Measurements from ENCODE around the gene SLC6A8.
"Not testable (repeated sequence)": the region's sequence is repeated elsewhere in the genome, so short reads cannot be mapped to it uniquely, and the experiment has no call there.

Gene SLC6A8

DNA sequence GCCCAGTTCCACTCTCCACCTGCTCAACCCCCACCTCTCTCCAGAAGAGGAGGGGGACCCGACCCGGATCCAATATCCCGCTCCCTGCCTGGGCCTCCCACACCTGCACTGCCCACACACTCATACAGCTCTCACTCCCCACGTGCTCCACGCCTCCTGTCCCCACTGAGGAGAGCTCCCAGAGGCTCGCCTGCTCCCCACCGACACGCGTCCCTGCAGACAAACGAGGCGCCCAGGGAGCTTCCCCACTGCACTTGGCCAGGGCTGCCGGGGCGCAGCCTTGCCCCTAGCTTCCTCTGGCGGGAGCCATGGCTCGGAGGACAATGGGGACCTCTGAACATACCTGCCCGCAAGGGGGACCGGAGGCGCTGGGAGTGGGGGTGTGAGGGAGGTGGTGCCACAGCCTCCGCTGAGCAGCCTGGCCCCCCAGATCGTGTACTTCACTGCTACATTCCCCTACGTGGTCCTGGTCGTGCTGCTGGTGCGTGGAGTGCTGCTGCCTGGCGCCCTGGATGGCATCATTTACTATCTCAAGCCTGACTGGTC, 5.0 kb downstream of the SLC6A8 start:
- Histone ChIP-seq H2AFZ (no peak overlapping the region), H3K79me2 (no peaks in the 10 kb centered on the region), H3K36me3 (ENCODE audit: control insufficient read depth, insufficient read depth, low read length) (no peaks in the 10 kb centered on the region), H3K27ac (no peak overlapping the region), H3K9ac (no peak overlapping the region), H3K4me3 (ENCODE audit: low read depth, low read length) (no peak overlapping the region), H3K4me1 (no peaks in the 10 kb centered on the region), H3K4me2 (ENCODE audit: low read length) (no peak overlapping the region), H3K9me3 (ENCODE audit: control insufficient read depth, low read length) (no peaks in the 10 kb centered on the region), H3K27me3 (ENCODE audit: control insufficient read depth, insufficient read depth, low read length) (no peaks in the 10 kb centered on the region)
- TF ChIP-seq, protein P1, sequence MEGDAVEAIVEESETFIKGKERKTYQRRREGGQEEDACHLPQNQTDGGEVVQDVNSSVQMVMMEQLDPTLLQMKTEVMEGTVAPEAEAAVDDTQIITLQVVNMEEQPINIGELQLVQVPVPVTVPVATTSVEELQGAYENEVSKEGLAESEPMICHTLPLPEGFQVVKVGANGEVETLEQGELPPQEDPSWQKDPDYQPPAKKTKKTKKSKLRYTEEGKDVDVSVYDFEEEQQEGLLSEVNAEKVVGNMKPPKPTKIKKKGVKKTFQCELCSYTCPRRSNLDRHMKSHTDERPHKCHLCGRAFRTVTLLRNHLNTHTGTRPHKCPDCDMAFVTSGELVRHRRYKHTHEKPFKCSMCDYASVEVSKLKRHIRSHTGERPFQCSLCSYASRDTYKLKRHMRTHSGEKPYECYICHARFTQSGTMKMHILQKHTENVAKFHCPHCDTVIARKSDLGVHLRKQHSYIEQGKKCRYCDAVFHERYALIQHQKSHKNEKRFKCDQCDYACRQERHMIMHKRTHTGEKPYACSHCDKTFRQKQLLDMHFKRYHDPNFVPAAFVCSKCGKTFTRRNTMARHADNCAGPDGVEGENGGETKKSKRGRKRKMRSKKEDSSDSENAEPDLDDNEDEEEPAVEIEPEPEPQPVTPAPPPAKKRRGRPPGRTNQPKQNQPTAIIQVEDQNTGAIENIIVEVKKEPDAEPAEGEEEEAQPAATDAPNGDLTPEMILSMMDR (IDR thresholded peaks at IDR 0.05) = no peak

DNA sequence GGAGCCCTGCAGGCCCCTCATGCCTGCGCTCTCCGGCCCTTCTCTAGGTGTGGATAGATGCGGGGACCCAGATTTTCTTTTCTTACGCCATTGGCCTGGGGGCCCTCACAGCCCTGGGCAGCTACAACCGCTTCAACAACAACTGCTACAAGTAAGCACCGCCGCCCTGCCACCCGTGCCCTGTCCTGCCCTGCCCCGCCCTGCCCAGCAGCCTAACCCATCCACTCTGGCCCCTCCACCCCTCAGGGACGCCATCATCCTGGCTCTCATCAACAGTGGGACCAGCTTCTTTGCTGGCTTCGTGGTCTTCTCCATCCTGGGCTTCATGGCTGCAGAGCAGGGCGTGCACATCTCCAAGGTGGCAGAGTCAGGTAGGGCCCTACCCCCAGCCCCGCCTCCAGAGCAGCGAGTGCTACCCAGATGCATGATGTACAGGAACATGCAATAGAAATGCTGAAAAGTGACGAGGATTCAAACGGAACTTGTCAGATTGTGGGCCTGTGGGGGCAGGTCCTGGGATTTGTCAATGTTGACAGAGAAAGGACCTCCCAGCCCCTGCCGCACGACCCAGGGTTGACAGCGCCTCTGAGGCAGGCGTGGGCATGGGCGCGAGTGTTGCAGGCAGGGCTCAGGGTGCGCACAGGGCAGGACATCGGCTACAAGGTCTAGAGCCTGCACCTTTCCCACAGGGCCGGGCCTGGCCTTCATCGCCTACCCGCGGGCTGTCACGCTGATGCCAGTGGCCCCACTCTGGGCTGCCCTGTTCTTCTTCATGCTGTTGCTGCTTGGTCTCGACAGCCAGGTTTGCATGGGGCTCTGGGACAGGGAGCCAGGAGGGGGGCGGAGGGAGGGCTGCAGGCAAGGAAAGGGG, 5.7 kb downstream of the SLC6A8 start:
- Histone ChIP-seq H3K27me3 (ENCODE audit: control insufficient read depth, insufficient read depth, low read length) (no peaks in the 10 kb centered on the region), H3K4me1 (no peaks in the 10 kb centered on the region), H3K9ac (no peak overlapping the region), H3K4me2 (ENCODE audit: low read length) (no peak overlapping the region), H3K4me3 (ENCODE audit: low read depth, low read length) (no peak overlapping the region), H2AFZ (no peak overlapping the region), H3K27ac (no peak overlapping the region), H3K36me3 (ENCODE audit: control insufficient read depth, insufficient read depth, low read length) (no peaks in the 10 kb centered on the region), H3K9me3 (ENCODE audit: control insufficient read depth, low read length) (no peaks in the 10 kb centered on the region), H3K79me2 (no peaks in the 10 kb centered on the region)
- TF ChIP-seq, protein P1 (IDR thresholded peaks at IDR 0.05) = no peak

DNA sequence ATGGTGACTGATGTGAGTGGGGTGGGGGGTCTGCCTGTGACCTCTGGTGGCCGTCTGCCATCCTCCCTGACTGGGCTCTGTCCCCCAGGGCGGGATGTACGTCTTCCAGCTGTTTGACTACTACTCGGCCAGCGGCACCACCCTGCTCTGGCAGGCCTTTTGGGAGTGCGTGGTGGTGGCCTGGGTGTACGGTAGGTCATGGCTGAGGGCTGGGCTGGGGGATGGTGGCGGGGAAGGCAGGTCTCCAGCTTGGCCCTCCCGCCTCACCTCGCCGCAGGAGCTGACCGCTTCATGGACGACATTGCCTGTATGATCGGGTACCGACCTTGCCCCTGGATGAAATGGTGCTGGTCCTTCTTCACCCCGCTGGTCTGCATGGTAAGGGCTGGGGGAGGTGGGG, 6.5 kb downstream of the SLC6A8 start:
- H3K79me2 ChIP-seq; H3K9ac ChIP-seq; H3K36me3 ChIP-seq (ENCODE audit: control insufficient read depth, insufficient read depth, low read length); H3K4me2 ChIP-seq (ENCODE audit: low read length); H2AFZ ChIP-seq; H3K27ac ChIP-seq; H3K27me3 ChIP-seq (ENCODE audit: control insufficient read depth, insufficient read depth, low read length); H3K9me3 ChIP-seq (ENCODE audit: control insufficient read depth, low read length); H3K4me3 ChIP-seq (ENCODE audit: low read depth, low read length); H3K4me1 ChIP-seq: not testable (repeated sequence)

DNA sequence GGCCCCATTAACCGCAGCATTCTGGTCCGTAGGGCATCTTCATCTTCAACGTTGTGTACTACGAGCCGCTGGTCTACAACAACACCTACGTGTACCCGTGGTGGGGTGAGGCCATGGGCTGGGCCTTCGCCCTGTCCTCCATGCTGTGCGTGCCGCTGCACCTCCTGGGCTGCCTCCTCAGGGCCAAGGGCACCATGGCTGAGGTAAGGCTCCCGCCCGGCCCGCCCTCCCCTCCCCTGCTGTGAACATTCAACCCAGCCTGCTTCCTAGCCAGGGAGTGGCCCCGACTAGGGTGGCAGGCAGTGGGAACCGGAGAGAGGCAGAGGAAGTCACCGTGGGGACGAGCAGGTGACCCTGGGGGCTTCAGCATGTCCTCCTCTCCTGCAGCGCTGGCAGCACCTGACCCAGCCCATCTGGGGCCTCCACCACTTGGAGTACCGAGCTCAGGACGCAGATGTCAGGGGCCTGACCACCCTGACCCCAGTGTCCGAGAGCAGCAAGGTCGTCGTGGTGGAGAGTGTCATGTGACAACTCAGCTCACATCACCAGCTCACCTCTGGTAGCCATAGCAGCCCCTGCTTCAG, 7.1 kb downstream of the SLC6A8 start:
- no peaks in the 10 kb centered on the region for H3K36me3 ChIP-seq (ENCODE audit: control insufficient read depth, insufficient read depth, low read length)
- H3K79me2 ChIP-seq = no peaks in the 10 kb centered on the region
- no peak overlapping the region for H3K4me3 ChIP-seq (ENCODE audit: low read depth, low read length)
- H3K27ac ChIP-seq = no peak overlapping the region
- no peaks in the 10 kb centered on the region for H3K27me3 ChIP-seq (ENCODE audit: control insufficient read depth, insufficient read depth, low read length)
- TF ChIP-seq, protein P1 (IDR thresholded peaks at IDR 0.05) = no peak
- no peak overlapping the region for H3K9ac ChIP-seq
- H3K4me1 ChIP-seq = no peaks in the 10 kb centered on the region
- H3K4me2 ChIP-seq (ENCODE audit: low read length) = no peak overlapping the region
- H2AFZ ChIP-seq = no peak overlapping the region
- H3K9me3 ChIP-seq (ENCODE audit: control insufficient read depth, low read length) = no peaks in the 10 kb centered on the region

DNA sequence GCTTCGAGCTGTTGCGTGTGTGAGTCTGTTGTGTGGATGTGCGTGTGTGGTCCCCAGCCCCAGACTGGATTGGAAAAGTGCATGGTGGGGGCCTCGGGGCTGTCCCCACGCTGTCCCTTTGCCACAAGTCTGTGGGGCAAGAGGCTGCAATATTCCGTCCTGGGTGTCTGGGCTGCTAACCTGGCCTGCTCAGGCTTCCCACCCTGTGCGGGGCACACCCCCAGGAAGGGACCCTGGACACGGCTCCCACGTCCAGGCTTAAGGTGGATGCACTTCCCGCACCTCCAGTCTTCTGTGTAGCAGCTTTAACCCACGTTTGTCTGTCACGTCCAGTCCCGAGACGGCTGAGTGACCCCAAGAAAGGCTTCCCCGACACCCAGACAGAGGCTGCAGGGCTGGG, 8.4 kb downstream of the SLC6A8 start:
- Histone ChIP-seq H3K27me3 (ENCODE audit: control insufficient read depth, insufficient read depth, low read length) (no peaks in the 10 kb centered on the region), H3K36me3 (ENCODE audit: control insufficient read depth, insufficient read depth, low read length) (no peaks in the 10 kb centered on the region), H3K4me1 (no peaks in the 10 kb centered on the region), H2AFZ (no peak overlapping the region), H3K4me3 (ENCODE audit: low read depth, low read length) (no peak overlapping the region), H3K4me2 (ENCODE audit: low read length) (no peak overlapping the region), H3K27ac (no peak overlapping the region), H3K9me3 (ENCODE audit: control insufficient read depth, low read length) (no peaks in the 10 kb centered on the region), H3K79me2 (no peaks in the 10 kb centered on the region), H3K9ac (no peak overlapping the region)
- TF ChIP-seq, protein P1 (IDR thresholded peaks at IDR 0.05) = no peak

DNA sequence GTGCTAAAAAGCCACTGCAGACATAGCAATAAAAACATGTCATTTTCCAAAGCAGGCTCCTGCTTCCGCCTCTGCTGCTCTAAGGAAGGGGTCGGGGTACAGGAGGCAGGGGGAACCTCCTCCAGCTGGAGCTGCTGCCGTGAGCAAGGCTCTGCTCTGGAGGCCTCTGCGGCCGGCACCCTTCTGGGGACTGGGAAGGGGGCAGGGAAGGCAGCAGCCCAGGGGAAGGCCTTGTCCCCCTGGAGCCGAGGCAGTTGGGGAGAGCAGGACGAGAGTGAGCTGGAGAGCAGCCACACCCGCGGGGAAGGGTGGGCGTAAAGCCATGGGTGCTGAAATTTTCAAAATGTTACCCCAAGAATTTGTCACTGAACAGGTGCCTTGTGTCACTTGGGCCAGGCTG, 8.8 kb downstream of the SLC6A8 start:
- not testable (repeated sequence) for H3K4me1 ChIP-seq; H3K36me3 ChIP-seq (ENCODE audit: control insufficient read depth, insufficient read depth, low read length); H3K4me2 ChIP-seq (ENCODE audit: low read length); H3K27me3 ChIP-seq (ENCODE audit: control insufficient read depth, insufficient read depth, low read length); H2AFZ ChIP-seq; H3K27ac ChIP-seq; H3K79me2 ChIP-seq; H3K9ac ChIP-seq; H3K9me3 ChIP-seq (ENCODE audit: control insufficient read depth, low read length); H3K4me3 ChIP-seq (ENCODE audit: low read depth, low read length)

DNA sequence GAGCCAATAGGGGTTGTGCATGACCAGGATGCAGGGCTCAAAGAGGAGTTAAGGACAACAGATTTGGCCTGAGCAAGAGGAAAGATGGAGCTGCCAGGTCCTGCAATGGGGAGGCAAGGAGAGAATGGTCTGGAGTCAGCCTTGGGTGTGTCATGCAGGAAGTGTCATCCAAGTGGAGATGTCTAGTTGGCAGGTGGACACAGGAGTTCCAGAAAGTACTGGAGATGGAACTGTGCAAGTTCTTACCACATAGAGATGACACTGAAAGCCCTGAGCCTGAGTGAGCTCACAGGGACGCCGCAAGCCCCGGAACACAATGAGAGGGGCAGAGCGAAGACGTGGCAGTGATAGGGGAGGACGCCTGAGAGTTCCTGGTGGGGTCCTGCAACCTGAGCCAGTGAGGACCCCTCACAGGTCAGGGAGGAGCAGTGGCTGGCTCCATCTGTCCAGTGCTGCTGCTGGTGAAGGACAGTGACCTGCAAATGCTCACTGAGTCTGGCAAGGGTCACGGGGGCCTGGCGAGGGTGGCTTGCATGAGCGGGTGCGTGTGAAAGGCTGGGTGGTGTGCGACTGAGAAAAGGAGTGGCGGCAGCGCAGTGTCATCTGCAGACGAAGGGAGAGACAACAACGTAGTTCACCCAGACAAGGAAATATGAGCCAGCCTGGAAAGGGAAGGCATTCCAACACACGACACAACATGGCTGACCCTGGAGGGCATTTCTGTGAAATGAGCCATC, 9.4 kb downstream of the SLC6A8 start:
- not testable (repeated sequence) for H3K36me3 ChIP-seq (ENCODE audit: control insufficient read depth, insufficient read depth, low read length); H3K9ac ChIP-seq; H3K79me2 ChIP-seq; H3K4me3 ChIP-seq (ENCODE audit: low read depth, low read length); H3K4me1 ChIP-seq; H3K27me3 ChIP-seq (ENCODE audit: control insufficient read depth, insufficient read depth, low read length); H2AFZ ChIP-seq; H3K9me3 ChIP-seq (ENCODE audit: control insufficient read depth, low read length); H3K27ac ChIP-seq; H3K4me2 ChIP-seq (ENCODE audit: low read length)
